GM18861 (cell line): ENCODE data around the gene FBL.

ENCODE experiments used
- ATAC-seq: cut with Tn5 transposase; IDR thresholded peaks from one replicate; pipeline ENCODE4 v1.9.1; 2021; ENCODE audit not compliant: unreplicated experiment

FBL gene

DNA sequence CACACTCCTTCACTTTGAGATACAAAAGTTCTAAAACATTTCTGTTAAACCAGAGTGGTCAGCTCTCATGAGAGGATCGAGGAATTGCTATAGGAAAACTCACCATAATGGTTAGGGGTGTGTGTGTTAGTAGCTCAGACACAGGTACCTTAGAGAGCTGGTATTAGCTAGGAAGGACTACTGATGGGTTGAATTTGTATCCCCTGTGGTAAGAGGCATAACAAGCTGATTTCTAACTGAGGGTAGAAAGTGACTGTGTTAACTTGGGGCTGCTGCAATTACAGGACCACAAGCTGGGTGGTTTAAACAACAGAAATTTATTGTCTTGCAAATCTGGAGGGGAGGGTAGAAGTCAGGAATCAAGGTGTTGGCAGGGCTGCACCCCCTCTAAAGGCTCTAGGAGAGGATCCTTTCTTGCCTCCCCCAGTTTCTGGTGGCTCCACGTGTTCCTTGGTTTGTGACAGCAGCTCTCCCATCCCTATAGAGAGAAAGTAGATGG is 50.1 kb downstream of the FBL start:
- no peak for ATAC-seq

DNA sequence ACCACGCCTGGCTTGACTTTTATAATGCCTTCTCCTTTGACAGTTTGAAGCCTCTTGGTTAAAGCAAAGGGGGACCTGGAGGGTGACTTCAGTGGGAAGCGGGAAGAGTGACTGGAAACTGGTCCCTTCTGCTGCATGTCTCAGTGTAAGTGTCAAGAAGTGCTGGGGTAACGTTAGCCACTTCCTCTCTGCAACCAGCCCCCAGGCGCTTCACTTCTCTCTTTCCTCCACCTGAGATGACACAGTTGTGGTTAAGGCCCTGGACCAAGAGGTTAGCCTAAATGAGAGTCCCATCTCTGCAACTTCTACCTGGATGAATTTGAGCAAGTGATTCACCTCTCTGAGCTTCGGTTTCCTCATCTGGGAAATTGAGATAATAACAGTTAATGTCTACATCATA is 51.2 kb downstream of the FBL start:
- no peak for ATAC-seq

DNA sequence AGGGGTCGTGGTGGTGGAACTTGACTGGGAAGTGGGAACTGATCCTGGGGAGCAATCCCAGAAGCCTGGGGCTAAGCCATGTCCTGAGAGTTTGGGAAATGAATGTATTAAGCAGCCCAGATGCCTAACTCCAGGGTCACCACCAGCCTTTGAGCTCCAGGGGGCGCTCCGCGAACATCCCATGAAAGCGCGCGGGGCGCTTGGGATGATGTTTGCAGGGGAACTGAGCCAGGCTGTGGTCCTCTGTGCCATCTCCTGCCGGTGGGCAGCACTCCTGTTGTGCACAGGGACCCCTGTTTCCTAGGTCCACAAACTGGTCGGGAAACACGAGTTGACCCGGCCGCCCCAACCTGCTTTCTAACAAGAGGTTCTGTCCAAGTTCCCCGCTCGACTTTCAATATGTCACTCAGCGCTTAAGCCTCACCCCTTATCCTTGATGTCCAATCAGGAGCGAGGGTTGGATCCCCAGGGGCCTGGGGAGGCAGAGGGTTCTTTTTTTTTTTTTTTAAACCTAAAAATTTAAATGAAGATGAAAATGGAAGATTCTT is 53.1 kb downstream of the FBL start:
- no peak for ATAC-seq

DNA sequence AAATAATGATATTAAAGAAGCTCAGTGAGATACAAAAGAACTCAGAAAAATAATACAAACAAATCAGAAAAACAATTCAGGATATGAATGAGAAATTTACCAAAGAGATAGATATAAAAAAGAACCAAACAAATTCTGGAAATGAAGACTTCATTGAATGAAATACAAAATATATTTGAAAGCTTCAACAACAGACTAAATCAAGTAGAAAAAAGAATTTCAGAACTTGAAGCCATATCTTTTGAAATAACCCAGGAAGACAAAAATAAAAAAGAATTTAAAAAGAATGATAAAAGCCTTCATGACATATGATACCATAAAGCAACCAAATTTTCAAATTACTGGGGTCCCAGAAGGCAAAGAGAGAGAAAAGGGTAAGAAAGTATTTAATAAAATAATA is 57.9 kb downstream of the FBL start:
- ATAC-seq, result no peak
